EL (cell line): Measurements from ENCODE around the gene TRDMT1.

Experiments
- DNase-seq: peaks from one replicate; pipeline ENCODE4 v3.0.0-alpha.2; 2016

The TRDMT1 gene

GRCh38 chr10:17209302-17209701 lies 7.8 kb upstream of the TRDMT1 start:
- no peak for DNase-seq

GRCh38 chr10:17208476-17208875 lies 7.0 kb upstream of the TRDMT1 start:
- no peak for DNase-seq

- peak; percentile 88 for DNase-seq
These were observed 4.8 kb upstream of the TRDMT1 start for GRCh38 chr10:17206210-17206709.

- no peak for DNase-seq
These were observed 1.9 kb upstream of the TRDMT1 start for GRCh38 chr10:17203416-17203815.

- DNase-seq = no peak
These were observed 1.5 kb upstream of the TRDMT1 start for GRCh38 chr10:17202999-17203398.

GRCh38 chr10:17202506-17202905 lies 1.0 kb upstream of the TRDMT1 start:
- no peak for DNase-seq

GRCh38 chr10:17201794-17202116 lies 283 bp upstream of the TRDMT1 start:
- DNase-seq = no peak

- DNase-seq = no peak
These were observed 1.2 kb downstream of the TRDMT1 start for GRCh38 chr10:17200001-17200911.

GRCh38 chr10:17199351-17199804 lies 2.1 kb downstream of the TRDMT1 start:
- peak; percentile 46 for DNase-seq

- no peak for DNase-seq
These were observed 4.9 kb downstream of the TRDMT1 start for GRCh38 chr10:17196573-17196972.

- no peak for DNase-seq
These were observed 5.4 kb downstream of the TRDMT1 start for GRCh38 chr10:17196045-17196444.

- no peak for DNase-seq
These were observed 6.4 kb downstream of the TRDMT1 start for GRCh38 chr10:17195083-17195482.

- no peak for DNase-seq
These were observed 10.9 kb downstream of the TRDMT1 start for GRCh38 chr10:17190602-17191001.

- DNase-seq = no peak
These were observed 12.8 kb downstream of the TRDMT1 start for GRCh38 chr10:17188644-17189172.

GRCh38 chr10:17185873-17186272 lies 15.6 kb downstream of the TRDMT1 start:
- DNase-seq = no peak

GRCh38 chr10:17183110-17183509 lies 18.4 kb downstream of the TRDMT1 start:
- DNase-seq = no peak

GRCh38 chr10:17181751-17182150 lies 19.7 kb downstream of the TRDMT1 start:
- peak; percentile 14 for DNase-seq

- no peak for DNase-seq
These were observed 20.4 kb downstream of the TRDMT1 start for GRCh38 chr10:17181110-17181509.

GRCh38 chr10:17179002-17179401 lies 22.5 kb downstream of the TRDMT1 start:
- peak; percentile 51 for DNase-seq

- DNase-seq = no peak
These were observed 23.5 kb downstream of the TRDMT1 start for GRCh38 chr10:17178006-17178405.

GRCh38 chr10:17177014-17177413 lies 24.5 kb downstream of the TRDMT1 start:
- no peak for DNase-seq

GRCh38 chr10:17176091-17176490 lies 25.4 kb downstream of the TRDMT1 start:
- no peak for DNase-seq

GRCh38 chr10:17175551-17175950 lies 25.9 kb downstream of the TRDMT1 start:
- DNase-seq = peak; percentile 38

- peak; percentile 18 for DNase-seq
These were observed 26.8 kb downstream of the TRDMT1 start for GRCh38 chr10:17174626-17175025.
